Esophagus muscularis mucosa (tissue), 4 donors: Measurements from ENCODE around the gene NPIPB9. TPM values are rescaled to one million over a fixed set of nuclear protein-coding genes. Genes with fewer than 3 reads are reported as not detected.

ENCODE experiments used
- DNase-seq: peaks from one replicate; pipeline ENCODE4 v3.0.0-alpha.2; 2017; ENCODE audit errors: extremely low spot score
- H3K27ac ChIP-seq, 4 donors: fragments of 200-600 bp; sonication (generic); replicated peaks in 1 of 4; 1 replicate in 3 of 4; 2 replicates in 1 of 4; pipeline ENCODE4 v1.5.1; 2016 to 2019; ENCODE audit warnings: mild to moderate bottlenecking in 1 of 4
- H3K27me3 ChIP-seq, 4 donors: fragments of 200-600 bp; sonication (generic); one replicate each; pipeline versions ENCODE4 v1.5.1 to v1.6.0; 2016 to 2019
- H3K36me3 ChIP-seq, 4 donors: fragments of 200-600 bp; sonication (generic); one replicate each; pipeline ENCODE4 v1.5.1; 2016 to 2019
- H3K4me1 ChIP-seq, 4 donors: fragments of 200-600 bp; sonication (generic); one replicate each; pipeline ENCODE4 v1.5.1; 2016 to 2019
- H3K4me3 ChIP-seq, 4 donors: fragments of 200-600 bp; sonication (generic); 1 replicate in 2 of 4; 2 replicates in 2 of 4; pipeline ENCODE4 v1.5.1; 2016 to 2019; ENCODE audit warnings: mild to moderate bottlenecking in 4 of 4, moderate library complexity in 1 of 4
- H3K9me3 ChIP-seq, 4 donors: fragments of 200-600 bp; sonication (generic); 1 replicate in 3 of 4; 2 replicates in 1 of 4; pipeline ENCODE4 v1.5.1; 2016 to 2019
- EP300 ChIP-seq: sonication (generic); formaldehyde crosslinking; IDR thresholded peaks from one replicate; pipeline ENCODE4 v1.6.1; 2017; ENCODE audit warnings: antibody characterized with exemption
- POLR2A ChIP-seq: fragments of 450-650 bp; IDR thresholded peaks from one replicate; pipeline ENCODE4 v1.6.1; 2017; ENCODE audit warnings: antibody characterized with exemption, moderate library complexity, mild to moderate bottlenecking, low read depth
- POLR2AphosphoS5 ChIP-seq, 2 donors: sonication (generic); formaldehyde crosslinking; IDR thresholded peaks; one replicate each; pipeline ENCODE4 v1.6.1; 2017; ENCODE audit warnings: antibody characterized with exemption in 2 of 2
- WGBS: methylation state at CpG from one replicate; pipeline ENCODE4 v1.1.5; 2018; 5-methylcytosine and 5-hydroxymethylcytosine counted together
- intact Hi-C: fragments of 100-400 bp; cut with DNase I; formaldehyde crosslinking; loops from one replicate; pipeline ENCODE4 v1.15.1; 2023
- small RNA-seq, 3 donors: library from RNA; depleted of rRNA; stranded (forward); fragments of <200 nt; gene quantifications; one replicate each; pipeline ENCODE3, GENCODE V24; 2016
- total RNA-seq, 4 donors: library from RNA; depleted of rRNA; stranded (reverse); fragments of >200 nt; gene quantifications; one replicate each; pipeline versions ENCODE4 v1.1.0 to v1.2.1, GENCODE V29; 2016
- TF ChIP-seq, protein P1 (sequence below), 3 experiments: fragments of 200-600 bp in 2 of 3; fragments of 450-650 bp in 1 of 3; sonication (generic) in 2 of 3; IDR thresholded peaks; one replicate each; pipeline ENCODE4 v1.5.1; 2017 to 2019; ENCODE audit warnings: antibody characterized with exemption in 3 of 3, mild to moderate bottlenecking in 2 of 3, moderate library complexity in 1 of 3

The NPIPB9 gene
- total RNA-seq, 4 donors from 2014 or later, result 0.66 to 2.2 (median 1.3) TPM

DNA sequence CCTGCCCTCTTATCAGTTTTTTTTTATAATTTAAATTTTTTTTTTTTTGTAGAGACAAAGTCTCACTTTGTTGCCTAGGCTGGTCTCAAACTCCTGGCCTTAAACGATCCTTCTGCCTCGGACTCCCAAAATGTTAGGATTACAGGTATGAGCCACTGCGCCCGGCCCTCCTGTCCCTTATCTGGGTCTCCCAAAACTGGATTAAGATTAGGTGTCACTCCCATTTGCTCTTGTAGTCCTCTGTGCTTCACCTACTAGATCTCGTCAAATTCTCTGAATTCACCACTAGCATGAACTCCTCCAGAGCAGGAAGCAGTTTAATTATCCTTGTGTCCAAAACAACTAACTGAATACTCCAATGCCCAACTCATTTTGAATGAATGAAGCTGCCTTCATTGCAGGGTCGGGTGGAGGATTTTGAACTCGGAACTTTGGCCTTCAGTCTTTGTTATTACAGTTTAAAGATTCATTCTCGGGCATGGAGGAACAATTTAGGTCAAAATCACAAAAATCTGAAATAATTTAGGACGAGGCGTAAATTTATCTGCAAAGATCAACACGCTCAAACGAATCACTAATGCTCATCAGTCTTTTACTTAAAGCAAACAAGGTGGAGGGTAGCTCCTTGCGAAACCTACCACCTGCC is 70.4 kb downstream of the NPIPB9 start:
- Histone ChIP-seq H3K27me3 (no peaks in the 10 kb centered on the region), H3K4me1 (peaks cover 23 to 36% (median 30%) of the 10 kb centered on the region in 4 donors), H3K9me3 (peaks cover 0 to 3% (median 0%) of the 10 kb centered on the region in 4 donors), H3K4me3 (peak overlapping the region; percentile 94 to 100 (median 99)), H3K36me3 (peaks cover 9 to 27% (median 21%) of the 10 kb centered on the region in 4 donors), H3K27ac (peak overlapping the region; percentile 99 to 100 (median 100))
- WGBS, result 35% methylated on average over 13 of the region's 13 CpGs
- no peak for DNase-seq
- TF ChIP-seq EP300 (no peak), POLR2AphosphoS5 (IDR thresholded peaks at IDR 0.05) (no peak), POLR2A (no peak)
- TF ChIP-seq, protein P1, sequence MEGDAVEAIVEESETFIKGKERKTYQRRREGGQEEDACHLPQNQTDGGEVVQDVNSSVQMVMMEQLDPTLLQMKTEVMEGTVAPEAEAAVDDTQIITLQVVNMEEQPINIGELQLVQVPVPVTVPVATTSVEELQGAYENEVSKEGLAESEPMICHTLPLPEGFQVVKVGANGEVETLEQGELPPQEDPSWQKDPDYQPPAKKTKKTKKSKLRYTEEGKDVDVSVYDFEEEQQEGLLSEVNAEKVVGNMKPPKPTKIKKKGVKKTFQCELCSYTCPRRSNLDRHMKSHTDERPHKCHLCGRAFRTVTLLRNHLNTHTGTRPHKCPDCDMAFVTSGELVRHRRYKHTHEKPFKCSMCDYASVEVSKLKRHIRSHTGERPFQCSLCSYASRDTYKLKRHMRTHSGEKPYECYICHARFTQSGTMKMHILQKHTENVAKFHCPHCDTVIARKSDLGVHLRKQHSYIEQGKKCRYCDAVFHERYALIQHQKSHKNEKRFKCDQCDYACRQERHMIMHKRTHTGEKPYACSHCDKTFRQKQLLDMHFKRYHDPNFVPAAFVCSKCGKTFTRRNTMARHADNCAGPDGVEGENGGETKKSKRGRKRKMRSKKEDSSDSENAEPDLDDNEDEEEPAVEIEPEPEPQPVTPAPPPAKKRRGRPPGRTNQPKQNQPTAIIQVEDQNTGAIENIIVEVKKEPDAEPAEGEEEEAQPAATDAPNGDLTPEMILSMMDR (IDR thresholded peaks at IDR 0.05), result no peak
- intact Hi-C loops, result loop anchor here (5.0 kb wide), 2 partner anchors 40 to 125 kb away; partner anchors contain the start of gene SH2B1

Small RNAs within 50 kb of the gene (small RNA-seq; reads per million reads assigned to genes)
- gene MIR6862-2, result 0 reads per million in 3 donors

Other genes starting within 250 kb of the NPIPB9 start
- gene IL27, start 245.0 kb upstream of the NPIPB9 start, total RNA-seq, result not detected
- gene NUPR1, start 212.8 kb upstream of the NPIPB9 start, total RNA-seq, result 10 to 100 TPM; 30.3 to 66.1 (median 51.3) TPM
- 10 to 100 TPM; 33.2 to 43.4 (median 39.9) TPM for gene SGF29, start 197.9 kb upstream of the NPIPB9 start, total RNA-seq
- gene SULT1A2, start 154.7 kb upstream of the NPIPB9 start, total RNA-seq, result 1 to 10 TPM in 2 of 4 donors, under 1 TPM in 1, not detected in 1; 0.97 to 1.8 (median 1.3) TPM
- gene SULT1A1, start 141.7 kb upstream of the NPIPB9 start, total RNA-seq, result 10 to 100 TPM; 10.4 to 22.0 (median 16.7) TPM
- gene NPIPB8, start 113.7 kb upstream of the NPIPB9 start, total RNA-seq, result not detected
- gene EIF3C, start 40.3 kb upstream of the NPIPB9 start, total RNA-seq, result 100 to 1,000 TPM in 3 of 4 donors, 10 to 100 TPM in 1; 84.7 to 422 (median 203) TPM
- 10 to 100 TPM; 43.4 to 73.9 (median 52.6) TPM for gene ATXN2L, start 71.2 kb downstream of the NPIPB9 start, total RNA-seq
- 100 to 1,000 TPM in 1 of 4 donors, 10 to 100 TPM in 3; 63.1 to 106 (median 82.8) TPM for gene TUFM, start 94.6 kb downstream of the NPIPB9 start, total RNA-seq
- gene SH2B1, start 112.1 kb downstream of the NPIPB9 start, total RNA-seq, result 10 to 100 TPM; 27.0 to 48.4 (median 34.7) TPM
- gene ATP2A1, start 126.7 kb downstream of the NPIPB9 start, total RNA-seq, result under 1 TPM in 1 of 4 donors, not detected in 3; 0.86 TPM
- gene RABEP2, start 173.5 kb downstream of the NPIPB9 start, total RNA-seq, result 10 to 100 TPM; 15.0 to 27.2 (median 16.7) TPM
- under 1 TPM in 1 of 4 donors, not detected in 3; 0.66 TPM for gene CD19, start 180.2 kb downstream of the NPIPB9 start, total RNA-seq
- gene NFATC2IP, start 199.2 kb downstream of the NPIPB9 start, total RNA-seq, result 10 to 100 TPM; 15.6 to 30.3 (median 20.3) TPM
- gene SPNS1, start 223.0 kb downstream of the NPIPB9 start, total RNA-seq, result 10 to 100 TPM; 12.9 to 36.0 (median 21.8) TPM
- gene LAT, start 233.3 kb downstream of the NPIPB9 start, total RNA-seq, result 1 to 10 TPM; 3.1 to 6.5 (median 6.2) TPM